ENCODE data around the gene METAP2. TPM values are rescaled to one million over a fixed set of nuclear protein-coding genes. Genes with fewer than 3 reads are reported as not detected.

Gene METAP2
- total and polyA plus RNA-seq, 2 experiments from 2014 or later, result 111 to 159 TPM

GRCh38 chr12:95517246-95517645, 43.3 kb downstream of the METAP2 start:
- Histone ChIP-seq H3K27ac (ENCODE audit: low read depth) (no peak overlapping the region), H3K27me3 (ENCODE audit: insufficient read depth) (no peaks in the 10 kb centered on the region), H3K4me3 (no peak overlapping the region), H3K4me1 (ENCODE audit: insufficient read depth) (no peaks in the 10 kb centered on the region), H4K20me1 (replicated peaks; ENCODE audit: insufficient read depth) (peaks cover 32% of the 10 kb centered on the region), H3K4me2 (no peak overlapping the region), H3K36me3 (ENCODE audit: insufficient read depth) (peaks cover 68% of the 10 kb centered on the region), H3K79me2 (replicated peaks; ENCODE audit: insufficient read depth) (peaks cover 8% of the 10 kb centered on the region), H3K9me2 (ENCODE audit: insufficient read depth) (no peaks in the 10 kb centered on the region), H2AFZ (no peak overlapping the region), H3F3A (replicated peaks; ENCODE audit: low read depth) (peaks cover 60% of the 10 kb centered on the region)
- no peaks in the 10 kb centered on the region; the same call in 2 of the 3 replicates for H3K9me3 Mint-ChIP-seq
- DNase-seq (ENCODE audit: low spot score) (no peak), ATAC-seq (no peak)
- no peak for TF ChIP-seq STAT1 (IDR thresholded peaks at IDR 0.05; ENCODE audit: unreplicated experiment)
- no peak for TF ChIP-seq ZNF114 (CRISPR knock-in tag; IDR thresholded peaks at IDR 0.05)
- TF ChIP-seq, protein P1, sequence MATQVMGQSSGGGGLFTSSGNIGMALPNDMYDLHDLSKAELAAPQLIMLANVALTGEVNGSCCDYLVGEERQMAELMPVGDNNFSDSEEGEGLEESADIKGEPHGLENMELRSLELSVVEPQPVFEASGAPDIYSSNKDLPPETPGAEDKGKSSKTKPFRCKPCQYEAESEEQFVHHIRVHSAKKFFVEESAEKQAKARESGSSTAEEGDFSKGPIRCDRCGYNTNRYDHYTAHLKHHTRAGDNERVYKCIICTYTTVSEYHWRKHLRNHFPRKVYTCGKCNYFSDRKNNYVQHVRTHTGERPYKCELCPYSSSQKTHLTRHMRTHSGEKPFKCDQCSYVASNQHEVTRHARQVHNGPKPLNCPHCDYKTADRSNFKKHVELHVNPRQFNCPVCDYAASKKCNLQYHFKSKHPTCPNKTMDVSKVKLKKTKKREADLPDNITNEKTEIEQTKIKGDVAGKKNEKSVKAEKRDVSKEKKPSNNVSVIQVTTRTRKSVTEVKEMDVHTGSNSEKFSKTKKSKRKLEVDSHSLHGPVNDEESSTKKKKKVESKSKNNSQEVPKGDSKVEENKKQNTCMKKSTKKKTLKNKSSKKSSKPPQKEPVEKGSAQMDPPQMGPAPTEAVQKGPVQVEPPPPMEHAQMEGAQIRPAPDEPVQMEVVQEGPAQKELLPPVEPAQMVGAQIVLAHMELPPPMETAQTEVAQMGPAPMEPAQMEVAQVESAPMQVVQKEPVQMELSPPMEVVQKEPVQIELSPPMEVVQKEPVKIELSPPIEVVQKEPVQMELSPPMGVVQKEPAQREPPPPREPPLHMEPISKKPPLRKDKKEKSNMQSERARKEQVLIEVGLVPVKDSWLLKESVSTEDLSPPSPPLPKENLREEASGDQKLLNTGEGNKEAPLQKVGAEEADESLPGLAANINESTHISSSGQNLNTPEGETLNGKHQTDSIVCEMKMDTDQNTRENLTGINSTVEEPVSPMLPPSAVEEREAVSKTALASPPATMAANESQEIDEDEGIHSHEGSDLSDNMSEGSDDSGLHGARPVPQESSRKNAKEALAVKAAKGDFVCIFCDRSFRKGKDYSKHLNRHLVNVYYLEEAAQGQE (IDR thresholded peaks at IDR 0.05; ENCODE audit: unreplicated experiment), result no peak
- TF ChIP-seq EZH2 (IDR thresholded peaks at IDR 0.05; ENCODE audit: low read depth, unreplicated experiment), result no peak
- TF ChIP-seq, protein P2, sequence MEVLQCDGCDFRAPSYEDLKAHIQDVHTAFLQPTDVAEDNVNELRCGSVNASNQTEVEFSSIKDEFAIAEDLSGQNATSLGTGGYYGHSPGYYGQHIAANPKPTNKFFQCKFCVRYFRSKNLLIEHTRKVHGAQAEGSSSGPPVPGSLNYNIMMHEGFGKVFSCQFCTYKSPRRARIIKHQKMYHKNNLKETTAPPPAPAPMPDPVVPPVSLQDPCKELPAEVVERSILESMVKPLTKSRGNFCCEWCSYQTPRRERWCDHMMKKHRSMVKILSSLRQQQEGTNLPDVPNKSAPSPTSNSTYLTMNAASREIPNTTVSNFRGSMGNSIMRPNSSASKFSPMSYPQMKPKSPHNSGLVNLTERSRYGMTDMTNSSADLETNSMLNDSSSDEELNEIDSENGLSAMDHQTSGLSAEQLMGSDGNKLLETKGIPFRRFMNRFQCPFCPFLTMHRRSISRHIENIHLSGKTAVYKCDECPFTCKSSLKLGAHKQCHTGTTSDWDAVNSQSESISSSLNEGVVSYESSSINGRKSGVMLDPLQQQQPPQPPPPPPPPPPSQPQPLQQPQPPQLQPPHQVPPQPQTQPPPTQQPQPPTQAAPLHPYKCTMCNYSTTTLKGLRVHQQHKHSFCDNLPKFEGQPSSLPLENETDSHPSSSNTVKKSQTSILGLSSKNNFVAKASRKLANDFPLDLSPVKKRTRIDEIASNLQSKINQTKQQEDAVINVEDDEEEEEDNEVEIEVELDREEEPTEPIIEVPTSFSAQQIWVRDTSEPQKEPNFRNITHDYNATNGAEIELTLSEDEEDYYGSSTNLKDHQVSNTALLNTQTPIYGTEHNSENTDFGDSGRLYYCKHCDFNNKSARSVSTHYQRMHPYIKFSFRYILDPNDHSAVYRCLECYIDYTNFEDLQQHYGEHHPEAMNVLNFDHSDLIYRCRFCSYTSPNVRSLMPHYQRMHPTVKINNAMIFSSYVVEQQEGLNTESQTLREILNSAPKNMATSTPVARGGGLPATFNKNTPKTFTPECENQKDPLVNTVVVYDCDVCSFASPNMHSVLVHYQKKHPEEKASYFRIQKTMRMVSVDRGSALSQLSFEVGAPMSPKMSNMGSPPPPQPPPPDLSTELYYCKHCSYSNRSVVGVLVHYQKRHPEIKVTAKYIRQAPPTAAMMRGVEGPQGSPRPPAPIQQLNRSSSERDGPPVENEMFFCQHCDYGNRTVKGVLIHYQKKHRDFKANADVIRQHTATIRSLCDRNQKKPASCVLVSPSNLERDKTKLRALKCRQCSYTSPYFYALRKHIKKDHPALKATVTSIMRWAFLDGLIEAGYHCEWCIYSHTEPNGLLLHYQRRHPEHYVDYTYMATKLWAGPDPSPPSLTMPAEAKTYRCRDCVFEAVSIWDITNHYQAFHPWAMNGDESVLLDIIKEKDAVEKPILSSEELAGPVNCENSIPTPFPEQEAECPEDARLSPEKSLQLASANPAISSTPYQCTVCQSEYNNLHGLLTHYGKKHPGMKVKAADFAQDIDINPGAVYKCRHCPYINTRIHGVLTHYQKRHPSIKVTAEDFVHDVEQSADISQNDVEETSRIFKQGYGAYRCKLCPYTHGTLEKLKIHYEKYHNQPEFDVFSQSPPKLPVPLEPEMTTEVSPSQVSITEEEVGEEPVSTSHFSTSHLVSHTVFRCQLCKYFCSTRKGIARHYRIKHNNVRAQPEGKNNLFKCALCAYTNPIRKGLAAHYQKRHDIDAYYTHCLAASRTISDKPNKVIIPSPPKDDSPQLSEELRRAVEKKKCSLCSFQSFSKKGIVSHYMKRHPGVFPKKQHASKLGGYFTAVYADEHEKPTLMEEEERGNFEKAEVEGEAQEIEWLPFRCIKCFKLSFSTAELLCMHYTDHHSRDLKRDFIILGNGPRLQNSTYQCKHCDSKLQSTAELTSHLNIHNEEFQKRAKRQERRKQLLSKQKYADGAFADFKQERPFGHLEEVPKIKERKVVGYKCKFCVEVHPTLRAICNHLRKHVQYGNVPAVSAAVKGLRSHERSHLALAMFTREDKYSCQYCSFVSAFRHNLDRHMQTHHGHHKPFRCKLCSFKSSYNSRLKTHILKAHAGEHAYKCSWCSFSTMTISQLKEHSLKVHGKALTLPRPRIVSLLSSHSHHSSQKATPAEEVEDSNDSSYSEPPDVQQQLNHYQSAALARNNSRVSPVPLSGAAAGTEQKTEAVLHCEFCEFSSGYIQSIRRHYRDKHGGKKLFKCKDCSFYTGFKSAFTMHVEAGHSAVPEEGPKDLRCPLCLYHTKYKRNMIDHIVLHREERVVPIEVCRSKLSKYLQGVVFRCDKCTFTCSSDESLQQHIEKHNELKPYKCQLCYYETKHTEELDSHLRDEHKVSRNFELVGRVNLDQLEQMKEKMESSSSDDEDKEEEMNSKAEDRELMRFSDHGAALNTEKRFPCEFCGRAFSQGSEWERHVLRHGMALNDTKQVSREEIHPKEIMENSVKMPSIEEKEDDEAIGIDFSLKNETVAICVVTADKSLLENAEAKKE (CRISPR knock-in tag; IDR thresholded peaks at IDR 0.05), result no peak
- no peak for TF ChIP-seq ZNF331 (CRISPR knock-in tag; IDR thresholded peaks at IDR 0.05; ENCODE audit: low read depth)
- TF ChIP-seq NANOG (IDR thresholded peaks at IDR 0.05; ENCODE audit: borderline replicate concordance), result no peak
- TF ChIP-seq ETS1 (IDR thresholded peaks at IDR 0.05), result no peak
- TF ChIP-seq CREB1 (CRISPR knock-in tag; IDR thresholded peaks at IDR 0.05; ENCODE audit: low read depth), result no peak
- H3K4me3 Mint-ChIP-seq, result no peak overlapping the region
- H3K27me3 Mint-ChIP-seq (ENCODE audit: insufficient read depth, low read depth, poor library complexity), result peaks cover 8% of the 10 kb centered on the region
- peaks cover 82% of the 10 kb centered on the region for H3K36me3 Mint-ChIP-seq (ENCODE audit: low read depth)
- H3K27ac Mint-ChIP-seq, result no peak overlapping the region
- no peaks in the 10 kb centered on the region; the same call in 2 of the 3 replicates for H3K4me1 Mint-ChIP-seq

Measured in GM23338 (cell line).